ENCODE results near the gene ARID3A. TPM values are rescaled to one million over a fixed set of nuclear protein-coding genes. Genes with fewer than 3 reads are reported as not detected.

The ARID3A gene
- total RNA-seq, 1 donor from 2014 or later: 106 TPM

DNA sequence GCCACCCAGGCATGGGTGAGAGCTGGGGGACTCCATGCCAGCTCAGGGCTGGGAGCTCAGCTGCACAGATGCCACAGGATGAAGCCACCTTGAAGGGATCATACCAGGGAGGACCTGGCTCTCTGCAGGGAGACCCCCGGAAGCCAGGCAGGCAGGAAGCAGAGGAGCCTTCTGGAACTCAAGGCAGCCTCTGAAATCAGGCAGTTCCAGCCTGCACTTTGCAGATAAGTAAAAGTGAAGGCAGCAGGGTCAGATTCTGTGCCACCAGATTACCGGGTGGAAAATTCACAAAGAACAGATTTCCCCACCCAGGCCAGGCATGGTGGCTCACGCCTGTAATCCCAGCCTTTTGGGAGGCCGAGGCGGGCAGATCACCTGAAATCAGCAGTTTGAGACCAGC, 92.6 kb downstream of the ARID3A start:
- no peaks in the 10 kb centered on the region for H3K36me3 ChIP-seq (ENCODE audit: insufficient read depth, low read length)
- no peak overlapping the region for H3K4me3 ChIP-seq (ENCODE audit: insufficient read depth, low read depth, low read length)
- H3K27me3 ChIP-seq (ENCODE audit: insufficient read depth, low read length): no peaks in the 10 kb centered on the region
- no peak overlapping the region for H3K27ac ChIP-seq (ENCODE audit: low read depth, low read length)
- DNase-seq (ENCODE audit: low read depth) (no peak), FAIRE-seq (no peak)
- Mint-ChIP-seq H3K4me1 (ENCODE audit: low read depth, unreplicated experiment) (peaks cover 22% of the 10 kb centered on the region), H3K9me3 (ENCODE audit: unreplicated experiment) (no peaks in the 10 kb centered on the region), H3K27ac (ENCODE audit: unreplicated experiment) (no peak overlapping the region), H3K4me3 (ENCODE audit: unreplicated experiment) (peak overlapping the region; percentile 95), H3K36me3 (ENCODE audit: low read depth, unreplicated experiment) (no peaks in the 10 kb centered on the region), H3K27me3 (ENCODE audit: low read depth, unreplicated experiment) (no peaks in the 10 kb centered on the region)
- peaks cover 34% of the 10 kb centered on the region for H3K4me1 ChIP-seq (ENCODE audit: insufficient read depth, low read length)
- no peak for TF ChIP-seq EZH2 (IDR thresholded peaks at IDR 0.05; ENCODE audit: insufficient read depth, low read length)
- TF ChIP-seq, protein P1, sequence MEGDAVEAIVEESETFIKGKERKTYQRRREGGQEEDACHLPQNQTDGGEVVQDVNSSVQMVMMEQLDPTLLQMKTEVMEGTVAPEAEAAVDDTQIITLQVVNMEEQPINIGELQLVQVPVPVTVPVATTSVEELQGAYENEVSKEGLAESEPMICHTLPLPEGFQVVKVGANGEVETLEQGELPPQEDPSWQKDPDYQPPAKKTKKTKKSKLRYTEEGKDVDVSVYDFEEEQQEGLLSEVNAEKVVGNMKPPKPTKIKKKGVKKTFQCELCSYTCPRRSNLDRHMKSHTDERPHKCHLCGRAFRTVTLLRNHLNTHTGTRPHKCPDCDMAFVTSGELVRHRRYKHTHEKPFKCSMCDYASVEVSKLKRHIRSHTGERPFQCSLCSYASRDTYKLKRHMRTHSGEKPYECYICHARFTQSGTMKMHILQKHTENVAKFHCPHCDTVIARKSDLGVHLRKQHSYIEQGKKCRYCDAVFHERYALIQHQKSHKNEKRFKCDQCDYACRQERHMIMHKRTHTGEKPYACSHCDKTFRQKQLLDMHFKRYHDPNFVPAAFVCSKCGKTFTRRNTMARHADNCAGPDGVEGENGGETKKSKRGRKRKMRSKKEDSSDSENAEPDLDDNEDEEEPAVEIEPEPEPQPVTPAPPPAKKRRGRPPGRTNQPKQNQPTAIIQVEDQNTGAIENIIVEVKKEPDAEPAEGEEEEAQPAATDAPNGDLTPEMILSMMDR (IDR thresholded peaks at IDR 0.05; ENCODE audit: insufficient read depth, low read depth, low read length): no peak
- H3K9ac ChIP-seq (ENCODE audit: low read length): no peak overlapping the region
- H3K9me3 ChIP-seq (ENCODE audit: insufficient read depth, low read depth, low read length): no peaks in the 10 kb centered on the region
- peaks cover 72% of the 10 kb centered on the region for H4K20me1 ChIP-seq (ENCODE audit: insufficient read depth, low read length)
- H3K79me2 ChIP-seq (ENCODE audit: insufficient read depth, low read length): peaks cover 76% of the 10 kb centered on the region
- no peak overlapping the region for H3K4me2 ChIP-seq (ENCODE audit: low read length)
- H2AFZ ChIP-seq (ENCODE audit: low read depth, low read length): no peak overlapping the region

DNA sequence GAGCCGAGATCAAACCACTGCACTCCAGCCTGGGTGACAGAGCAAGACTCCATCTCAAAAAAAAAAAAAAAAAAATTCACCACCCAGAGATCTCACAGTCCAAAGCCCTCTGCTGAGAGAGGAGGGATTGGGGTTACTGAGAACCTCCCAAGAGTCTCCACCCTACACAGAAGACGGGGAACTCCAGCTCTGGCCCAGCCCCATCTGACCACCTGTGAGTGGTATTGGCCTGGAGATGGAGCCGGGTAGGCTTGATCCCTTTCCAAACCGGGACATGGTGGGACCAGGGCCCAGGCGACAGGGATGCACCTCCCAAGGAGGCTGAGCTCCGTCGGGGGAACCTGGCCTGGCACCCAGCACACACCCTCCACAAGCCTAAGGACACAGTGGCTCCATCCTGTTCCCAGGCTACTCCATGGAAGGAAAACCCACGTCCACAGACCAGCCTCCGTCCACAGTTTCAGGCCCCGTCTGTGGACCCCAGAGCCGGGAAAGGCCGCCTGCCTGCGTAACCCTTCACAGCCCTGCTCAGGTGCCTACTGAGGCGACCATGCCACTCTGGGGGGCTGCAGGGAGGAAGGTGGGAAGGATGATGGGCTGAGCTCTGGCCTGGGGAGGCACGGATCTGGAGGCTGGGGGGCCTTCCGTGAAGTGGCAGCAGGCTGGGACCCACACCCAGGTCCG, 93.2 kb downstream of the ARID3A start:
- no peak for DNase-seq (ENCODE audit: low read depth)
- Mint-ChIP-seq H3K4me1 (ENCODE audit: low read depth, unreplicated experiment) (peaks cover 22% of the 10 kb centered on the region), H3K9me3 (ENCODE audit: unreplicated experiment) (no peaks in the 10 kb centered on the region), H3K4me3 (ENCODE audit: unreplicated experiment) (peak overlapping the region; percentile 95), H3K36me3 (ENCODE audit: low read depth, unreplicated experiment) (no peaks in the 10 kb centered on the region), H3K27me3 (ENCODE audit: low read depth, unreplicated experiment) (no peaks in the 10 kb centered on the region), H3K27ac (ENCODE audit: unreplicated experiment) (peak overlapping the region; percentile 75)
- H3K36me3 ChIP-seq (ENCODE audit: insufficient read depth, low read length): no peaks in the 10 kb centered on the region
- peak overlapping the region; percentile 83 for H3K4me3 ChIP-seq (ENCODE audit: insufficient read depth, low read depth, low read length)
- FAIRE-seq: no peak
- H2AFZ ChIP-seq (ENCODE audit: low read depth, low read length): no peak overlapping the region
- H3K27me3 ChIP-seq (ENCODE audit: insufficient read depth, low read length): no peaks in the 10 kb centered on the region
- H3K9ac ChIP-seq (ENCODE audit: low read length): peak overlapping the region; percentile 92
- no peak for TF ChIP-seq EZH2 (IDR thresholded peaks at IDR 0.05; ENCODE audit: insufficient read depth, low read length)
- TF ChIP-seq, protein P1 (IDR thresholded peaks at IDR 0.05; ENCODE audit: insufficient read depth, low read depth, low read length): no peak
- no peak overlapping the region for H3K27ac ChIP-seq (ENCODE audit: low read depth, low read length)
- H3K4me1 ChIP-seq (ENCODE audit: insufficient read depth, low read length): peaks cover 34% of the 10 kb centered on the region
- H3K4me2 ChIP-seq (ENCODE audit: low read length): peak overlapping the region; percentile 100
- peaks cover 65% of the 10 kb centered on the region for H4K20me1 ChIP-seq (ENCODE audit: insufficient read depth, low read length)
- peaks cover 69% of the 10 kb centered on the region for H3K79me2 ChIP-seq (ENCODE audit: insufficient read depth, low read length)
- no peaks in the 10 kb centered on the region for H3K9me3 ChIP-seq (ENCODE audit: insufficient read depth, low read depth, low read length)

DNA sequence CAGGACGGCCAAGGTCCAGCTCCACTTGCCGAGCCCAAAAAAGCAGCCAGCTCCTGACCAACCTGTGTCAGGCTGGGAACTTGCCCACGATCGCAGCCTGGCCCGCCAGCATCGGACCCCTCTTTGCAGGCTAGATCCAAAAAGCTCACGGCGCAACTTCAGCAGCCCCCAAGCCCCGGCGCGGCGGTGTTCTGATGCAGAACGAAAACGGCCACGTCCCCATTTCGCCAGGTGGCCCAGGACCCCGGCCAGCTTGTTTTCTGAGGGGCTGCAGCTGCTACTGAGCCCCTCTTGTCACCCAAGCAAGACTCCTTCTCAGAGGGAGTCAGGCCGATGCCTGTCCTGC, 93.8 kb downstream of the ARID3A start:
- Histone ChIP-seq H3K4me1 (ENCODE audit: insufficient read depth, low read length) (peaks cover 34% of the 10 kb centered on the region), H3K79me2 (ENCODE audit: insufficient read depth, low read length) (peaks cover 64% of the 10 kb centered on the region), H3K27ac (ENCODE audit: low read depth, low read length) (no peak overlapping the region), H3K9ac (ENCODE audit: low read length) (peak overlapping the region; percentile 92), H4K20me1 (ENCODE audit: insufficient read depth, low read length) (peaks cover 60% of the 10 kb centered on the region), H3K36me3 (ENCODE audit: insufficient read depth, low read length) (no peaks in the 10 kb centered on the region), H3K9me3 (ENCODE audit: insufficient read depth, low read depth, low read length) (no peaks in the 10 kb centered on the region), H2AFZ (ENCODE audit: low read depth, low read length) (no peak overlapping the region), H3K4me3 (ENCODE audit: insufficient read depth, low read depth, low read length) (peak overlapping the region; percentile 83), H3K4me2 (ENCODE audit: low read length) (peak overlapping the region; percentile 100), H3K27me3 (ENCODE audit: insufficient read depth, low read length) (no peaks in the 10 kb centered on the region)
- TF ChIP-seq, protein P1 (IDR thresholded peaks at IDR 0.05; ENCODE audit: insufficient read depth, low read depth, low read length): no peak
- no peak for TF ChIP-seq EZH2 (IDR thresholded peaks at IDR 0.05; ENCODE audit: insufficient read depth, low read length)
- Mint-ChIP-seq H3K9me3 (ENCODE audit: unreplicated experiment) (no peaks in the 10 kb centered on the region), H3K4me3 (ENCODE audit: unreplicated experiment) (peak overlapping the region; percentile 95), H3K4me1 (ENCODE audit: low read depth, unreplicated experiment) (peaks cover 22% of the 10 kb centered on the region), H3K36me3 (ENCODE audit: low read depth, unreplicated experiment) (no peaks in the 10 kb centered on the region), H3K27ac (ENCODE audit: unreplicated experiment) (peak overlapping the region; percentile 86), H3K27me3 (ENCODE audit: low read depth, unreplicated experiment) (no peaks in the 10 kb centered on the region)
- FAIRE-seq (no peak), DNase-seq (ENCODE audit: low read depth) (no peak)

Data from astrocyte (in vitro differentiated cells and primary cell).